ENCODE results near the gene ATP11C.
A peak's percentile ranks its signal among the peaks of the same experiment; 100 is the strongest.
"Not testable (repeated sequence)": the region's sequence is repeated elsewhere in the genome, so short reads cannot be mapped to it uniquely, and the experiment has no call there.

The ATP11C gene

GRCh38 chrX:139921142-139921541, 11.7 kb downstream of the ATP11C start:
- H3K9ac ChIP-seq (ENCODE audit: low read depth, low read length); H3K4me3 ChIP-seq (ENCODE audit: low read length); H3K9me3 ChIP-seq (replicated peaks; ENCODE audit: low read length); H3K4me1 ChIP-seq (ENCODE audit: control insufficient read depth, insufficient read depth, low read length); H3K4me2 ChIP-seq (ENCODE audit: low read length); H3K36me3 ChIP-seq (ENCODE audit: insufficient read depth, low read length); H3K27me3 ChIP-seq (ENCODE audit: control insufficient read depth, insufficient read depth, low read length): not testable (repeated sequence)

- no peak overlapping the region for H3K4me2 ChIP-seq (ENCODE audit: low read length)
- H3K4me1 ChIP-seq (ENCODE audit: control insufficient read depth, insufficient read depth, low read length), result no peaks in the 10 kb centered on the region
- H3K9ac ChIP-seq (ENCODE audit: low read depth, low read length), result no peak overlapping the region
- H3K9me3 ChIP-seq (replicated peaks; ENCODE audit: low read length), result no peaks in the 10 kb centered on the region
- H3K36me3 ChIP-seq (ENCODE audit: insufficient read depth, low read length), result no peaks in the 10 kb centered on the region
- H3K4me3 ChIP-seq (ENCODE audit: low read length), result no peak overlapping the region
- no peaks in the 10 kb centered on the region for H3K27me3 ChIP-seq (ENCODE audit: control insufficient read depth, insufficient read depth, low read length)
These were observed 12.5 kb downstream of the ATP11C start for GRCh38 chrX:139920316-139920715.

- no peaks in the 10 kb centered on the region for H3K9me3 ChIP-seq (replicated peaks; ENCODE audit: low read length)
- H3K9ac ChIP-seq (ENCODE audit: low read depth, low read length), result no peak overlapping the region
- no peak overlapping the region for H3K4me2 ChIP-seq (ENCODE audit: low read length)
- no peaks in the 10 kb centered on the region for H3K27me3 ChIP-seq (ENCODE audit: control insufficient read depth, insufficient read depth, low read length)
- H3K4me3 ChIP-seq (ENCODE audit: low read length), result no peak overlapping the region
- no peaks in the 10 kb centered on the region for H3K4me1 ChIP-seq (ENCODE audit: control insufficient read depth, insufficient read depth, low read length)
- no peaks in the 10 kb centered on the region for H3K36me3 ChIP-seq (ENCODE audit: insufficient read depth, low read length)
These were observed 18.4 kb downstream of the ATP11C start for GRCh38 chrX:139914421-139914820.

- no peak overlapping the region for H3K4me2 ChIP-seq (ENCODE audit: low read length)
- H3K4me3 ChIP-seq (ENCODE audit: low read length), result no peak overlapping the region
- no peaks in the 10 kb centered on the region for H3K9me3 ChIP-seq (replicated peaks; ENCODE audit: low read length)
These were observed 23.1 kb downstream of the ATP11C start for GRCh38 chrX:139909712-139910111.

GRCh38 chrX:139907078-139907477, 25.8 kb downstream of the ATP11C start:
- Histone ChIP-seq H3K4me2 (ENCODE audit: low read length) (no peak overlapping the region), H3K4me3 (ENCODE audit: low read length) (no peak overlapping the region), H3K9me3 (replicated peaks; ENCODE audit: low read length) (no peaks in the 10 kb centered on the region), H3K4me1 (ENCODE audit: control insufficient read depth, insufficient read depth, low read length) (no peaks in the 10 kb centered on the region), H3K36me3 (ENCODE audit: insufficient read depth, low read length) (no peaks in the 10 kb centered on the region), H3K27me3 (ENCODE audit: control insufficient read depth, insufficient read depth, low read length) (no peaks in the 10 kb centered on the region), H3K9ac (ENCODE audit: low read depth, low read length) (no peak overlapping the region)

More at GRCh38 chrX:139909712-139910111, 23.1 kb downstream of the ATP11C start:
- H3K27me3 ChIP-seq (ENCODE audit: control insufficient read depth, insufficient read depth, low read length), result no peaks in the 10 kb centered on the region
- H3K9ac ChIP-seq (ENCODE audit: low read depth, low read length), result no peak overlapping the region
- H3K4me1 ChIP-seq (ENCODE audit: control insufficient read depth, insufficient read depth, low read length), result no peaks in the 10 kb centered on the region
- no peaks in the 10 kb centered on the region for H3K36me3 ChIP-seq (ENCODE audit: insufficient read depth, low read length)

- H3K4me2 ChIP-seq (ENCODE audit: low read length), result no peak overlapping the region
- H3K4me1 ChIP-seq (ENCODE audit: control insufficient read depth, insufficient read depth, low read length), result no peaks in the 10 kb centered on the region
- no peaks in the 10 kb centered on the region for H3K9me3 ChIP-seq (replicated peaks; ENCODE audit: low read length)
- H3K36me3 ChIP-seq (ENCODE audit: insufficient read depth, low read length), result no peaks in the 10 kb centered on the region
- no peak overlapping the region for H3K4me3 ChIP-seq (ENCODE audit: low read length)
- H3K9ac ChIP-seq (ENCODE audit: low read depth, low read length), result no peak overlapping the region
- H3K27me3 ChIP-seq (ENCODE audit: control insufficient read depth, insufficient read depth, low read length), result no peaks in the 10 kb centered on the region
These were observed 27.1 kb downstream of the ATP11C start for GRCh38 chrX:139905743-139906142.

- no peaks in the 10 kb centered on the region for H3K9me3 ChIP-seq (replicated peaks; ENCODE audit: low read length)
- H3K4me1 ChIP-seq (ENCODE audit: control insufficient read depth, insufficient read depth, low read length), result no peaks in the 10 kb centered on the region
- H3K27me3 ChIP-seq (ENCODE audit: control insufficient read depth, insufficient read depth, low read length), result no peaks in the 10 kb centered on the region
- H3K36me3 ChIP-seq (ENCODE audit: insufficient read depth, low read length), result no peaks in the 10 kb centered on the region
- no peak overlapping the region for H3K4me3 ChIP-seq (ENCODE audit: low read length)
- H3K9ac ChIP-seq (ENCODE audit: low read depth, low read length), result no peak overlapping the region
- no peak overlapping the region for H3K4me2 ChIP-seq (ENCODE audit: low read length)
These were observed 27.8 kb downstream of the ATP11C start for GRCh38 chrX:139905051-139905450.

GRCh38 chrX:139903210-139903609, 29.6 kb downstream of the ATP11C start:
- Histone ChIP-seq H3K4me2 (ENCODE audit: low read length) (no peak overlapping the region), H3K36me3 (ENCODE audit: insufficient read depth, low read length) (no peaks in the 10 kb centered on the region), H3K27me3 (ENCODE audit: control insufficient read depth, insufficient read depth, low read length) (no peaks in the 10 kb centered on the region), H3K4me3 (ENCODE audit: low read length) (no peak overlapping the region), H3K4me1 (ENCODE audit: control insufficient read depth, insufficient read depth, low read length) (no peaks in the 10 kb centered on the region), H3K9me3 (replicated peaks; ENCODE audit: low read length) (no peaks in the 10 kb centered on the region), H3K9ac (ENCODE audit: low read depth, low read length) (no peak overlapping the region)

GRCh38 chrX:139902559-139902958, 30.3 kb downstream of the ATP11C start:
- no peaks in the 10 kb centered on the region for H3K36me3 ChIP-seq (ENCODE audit: insufficient read depth, low read length)
- no peaks in the 10 kb centered on the region for H3K27me3 ChIP-seq (ENCODE audit: control insufficient read depth, insufficient read depth, low read length)
- H3K4me1 ChIP-seq (ENCODE audit: control insufficient read depth, insufficient read depth, low read length), result no peaks in the 10 kb centered on the region
- no peak overlapping the region for H3K4me2 ChIP-seq (ENCODE audit: low read length)
- H3K9ac ChIP-seq (ENCODE audit: low read depth, low read length), result no peak overlapping the region
- H3K4me3 ChIP-seq (ENCODE audit: low read length), result no peak overlapping the region
- H3K9me3 ChIP-seq (replicated peaks; ENCODE audit: low read length), result no peaks in the 10 kb centered on the region

- Histone ChIP-seq H3K9me3 (replicated peaks; ENCODE audit: low read length) (no peaks in the 10 kb centered on the region), H3K9ac (ENCODE audit: low read depth, low read length) (no peak overlapping the region), H3K4me1 (ENCODE audit: control insufficient read depth, insufficient read depth, low read length) (no peaks in the 10 kb centered on the region), H3K27me3 (ENCODE audit: control insufficient read depth, insufficient read depth, low read length) (no peaks in the 10 kb centered on the region), H3K4me2 (ENCODE audit: low read length) (no peak overlapping the region), H3K4me3 (ENCODE audit: low read length) (no peak overlapping the region), H3K36me3 (ENCODE audit: insufficient read depth, low read length) (no peaks in the 10 kb centered on the region)
These were observed 34.5 kb downstream of the ATP11C start for GRCh38 chrX:139898334-139898733.

- no peak overlapping the region for H3K9ac ChIP-seq (ENCODE audit: low read depth, low read length)
- H3K4me1 ChIP-seq (ENCODE audit: control insufficient read depth, insufficient read depth, low read length), result peaks cover 22% of the 10 kb centered on the region
- H3K4me3 ChIP-seq (ENCODE audit: low read length), result no peak overlapping the region
- no peak overlapping the region for H3K4me2 ChIP-seq (ENCODE audit: low read length)
- H3K9me3 ChIP-seq (replicated peaks; ENCODE audit: low read length), result no peaks in the 10 kb centered on the region
- H3K36me3 ChIP-seq (ENCODE audit: insufficient read depth, low read length), result no peaks in the 10 kb centered on the region
- H3K27me3 ChIP-seq (ENCODE audit: control insufficient read depth, insufficient read depth, low read length), result no peaks in the 10 kb centered on the region
These were observed 40.3 kb downstream of the ATP11C start for GRCh38 chrX:139892512-139892911.

GRCh38 chrX:139890991-139891700, 41.7 kb downstream of the ATP11C start:
- H3K9ac ChIP-seq (ENCODE audit: low read depth, low read length), result no peak overlapping the region
- H3K4me1 ChIP-seq (ENCODE audit: control insufficient read depth, insufficient read depth, low read length), result peaks cover 22% of the 10 kb centered on the region

More at GRCh38 chrX:139890991-139891700, 41.7 kb downstream of the ATP11C start:
- no peaks in the 10 kb centered on the region for H3K27me3 ChIP-seq (ENCODE audit: control insufficient read depth, insufficient read depth, low read length)
- H3K9me3 ChIP-seq (replicated peaks; ENCODE audit: low read length), result no peaks in the 10 kb centered on the region
- peak overlapping the region; percentile 69 for H3K4me2 ChIP-seq (ENCODE audit: low read length)
- H3K4me3 ChIP-seq (ENCODE audit: low read length), result no peak overlapping the region
- H3K36me3 ChIP-seq (ENCODE audit: insufficient read depth, low read length), result no peaks in the 10 kb centered on the region

Measured in skeletal muscle satellite cell (primary cell).